ENCODE results near the gene ZC3HAV1L.
"Not testable (repeated sequence)": the region's sequence is repeated elsewhere in the genome, so short reads cannot be mapped to it uniquely, and the experiment has no call there.

ZC3HAV1L gene

DNA sequence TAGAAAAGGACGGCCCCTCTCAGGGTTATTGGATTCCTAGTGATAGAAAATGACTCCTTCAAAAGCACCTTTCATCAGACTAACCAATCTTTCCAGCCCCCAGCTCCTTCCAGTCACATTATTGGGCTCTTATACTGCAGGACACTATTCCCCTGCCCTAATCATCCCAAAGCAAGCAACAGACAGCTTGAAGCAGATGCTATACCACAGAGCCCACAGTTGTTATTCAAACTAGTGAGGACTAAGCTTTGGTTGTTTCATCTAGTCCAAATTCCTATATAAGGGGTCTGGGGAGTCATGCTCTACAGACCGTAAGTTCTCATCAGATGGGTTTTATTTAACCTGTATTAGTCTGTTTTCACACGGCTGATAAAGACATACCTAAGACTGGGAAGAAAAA is 24.5 kb downstream of the ZC3HAV1L start:
- no peak for DNase-seq

DNA sequence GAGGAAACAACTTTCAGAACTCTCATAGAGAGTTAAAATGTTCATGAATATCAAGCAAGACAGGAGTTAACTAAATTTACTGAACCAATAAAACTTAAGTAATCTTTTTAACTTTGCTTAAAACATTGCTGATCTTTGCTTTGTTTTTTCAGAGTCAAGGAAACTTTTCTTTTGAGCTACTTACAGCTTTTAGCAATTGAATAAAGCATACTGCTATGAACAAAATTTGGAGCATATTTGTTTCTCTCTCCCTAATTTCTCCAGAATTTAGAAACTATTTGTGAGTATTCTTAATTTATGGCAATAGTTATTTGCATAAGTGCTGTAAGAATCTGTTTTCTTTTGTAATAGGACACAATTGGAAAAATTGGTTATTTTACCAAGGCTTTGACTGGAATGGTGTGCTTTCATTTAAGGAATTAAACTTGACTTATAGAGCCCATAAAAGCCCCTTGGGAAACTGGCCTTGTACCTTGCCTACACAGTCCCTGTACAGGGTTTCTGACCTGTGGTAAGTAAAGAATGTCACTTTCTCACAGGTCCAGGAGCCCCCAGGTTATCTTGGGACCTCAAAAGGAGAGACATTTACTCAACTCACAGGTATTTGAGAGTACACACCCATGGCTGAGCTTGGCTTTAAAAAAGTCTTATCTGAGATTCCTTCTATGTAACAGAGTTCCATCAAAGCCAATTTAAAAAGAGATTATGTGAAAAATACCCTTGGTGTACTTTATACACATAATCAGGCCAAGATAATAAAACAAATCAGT is 31.3 kb downstream of the ZC3HAV1L start:
- no peak for DNase-seq

GRCh38 chr7:138999414-138999813 is 36.4 kb downstream of the ZC3HAV1L start:
- DNase-seq: no peak

- DNase-seq: no peak
Measured at GRCh38 chr7:138992052-138992531, 43.8 kb downstream of the ZC3HAV1L start.

DNA sequence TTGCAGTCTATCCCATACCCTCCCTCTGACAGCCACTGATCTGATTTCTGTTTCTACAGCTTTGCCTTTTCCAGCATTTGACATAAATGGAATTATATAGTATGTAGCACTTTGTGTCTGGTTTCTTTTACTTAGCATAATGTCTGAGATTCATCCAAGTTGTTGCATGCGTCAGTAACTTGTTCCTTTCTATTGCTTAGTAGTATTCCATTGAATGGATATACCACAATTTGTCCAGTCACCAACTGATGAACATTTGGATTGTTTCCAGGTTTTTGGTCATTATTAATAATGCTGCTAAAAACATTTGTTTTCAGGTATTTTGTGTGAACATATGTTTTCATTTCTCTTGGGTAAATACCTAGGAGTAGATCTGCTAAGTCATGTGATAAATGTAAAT is 48.2 kb downstream of the ZC3HAV1L start:
- DNase-seq: no peak

DNA sequence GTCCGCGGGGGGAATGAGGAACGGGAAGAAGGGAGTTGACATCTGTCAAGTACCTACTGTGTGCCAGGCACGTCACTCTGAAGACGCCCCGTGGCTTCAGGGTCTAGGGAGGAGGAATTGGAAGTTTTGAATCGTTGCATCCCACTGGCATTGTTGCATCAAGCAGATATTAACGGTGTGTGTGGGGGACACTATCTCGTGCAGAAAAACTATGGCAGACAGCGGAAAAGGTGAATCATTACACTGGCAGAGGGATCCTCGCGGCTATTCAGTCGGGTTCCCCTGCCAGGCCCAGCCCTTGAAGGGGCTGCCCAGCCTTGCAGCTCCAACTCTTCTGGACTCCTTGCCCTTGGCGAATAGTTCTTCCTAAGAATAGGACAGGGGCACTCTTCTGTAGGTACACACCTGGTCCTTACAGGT is 53.6 kb downstream of the ZC3HAV1L start:
- peak; percentile 47 for DNase-seq

- peak; percentile 83 for DNase-seq
Measured at GRCh38 chr7:138981332-138982203, 54.3 kb downstream of the ZC3HAV1L start, which contains the start of gene KIAA1549. KIAA1549 (minus strand) TSS chr7:138981389; CDS start chr7:138981269, 120 bp downstream.

DNA sequence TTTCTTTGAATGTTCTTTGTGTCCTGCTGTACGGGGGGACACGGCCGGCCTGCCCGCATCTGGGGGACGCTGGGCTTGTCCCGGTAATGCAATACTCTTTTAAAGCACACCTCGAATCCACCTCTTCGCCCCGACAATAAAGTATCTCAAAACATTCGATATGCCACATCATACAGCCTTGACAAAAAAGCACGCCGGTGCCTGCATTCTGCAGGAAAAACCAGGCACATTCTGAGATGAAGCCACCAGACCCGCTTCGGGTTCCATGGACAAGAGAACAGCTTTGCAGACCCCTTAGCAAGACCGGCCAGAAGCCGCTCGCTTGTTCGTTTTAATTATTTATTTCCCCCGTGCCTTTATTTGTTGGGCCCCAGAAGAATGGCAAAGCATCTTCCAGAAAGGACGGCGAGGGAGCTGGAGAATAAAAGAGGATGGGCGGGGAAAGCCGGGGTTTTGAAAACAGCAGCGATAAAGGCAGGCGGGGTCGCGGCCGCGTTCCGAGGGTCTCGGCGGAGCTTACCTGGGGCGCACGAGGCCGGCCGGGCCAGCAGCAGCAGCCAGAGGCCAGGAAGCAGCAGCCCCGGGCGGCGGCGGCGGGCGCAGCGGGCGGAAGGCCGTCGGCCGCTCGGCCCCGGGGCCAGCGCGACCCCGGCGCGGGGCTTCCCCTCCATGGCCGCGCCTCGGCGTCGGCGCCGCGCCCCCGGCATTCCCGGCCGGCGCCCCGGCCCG is 55.1 kb downstream of the ZC3HAV1L start:
- DNase-seq: peak; percentile 66

- DNase-seq: no peak
Measured at GRCh38 chr7:138979988-138980562, 55.8 kb downstream of the ZC3HAV1L start.

GRCh38 chr7:138979226-138979979 is 56.4 kb downstream of the ZC3HAV1L start:
- no peak for DNase-seq

DNA sequence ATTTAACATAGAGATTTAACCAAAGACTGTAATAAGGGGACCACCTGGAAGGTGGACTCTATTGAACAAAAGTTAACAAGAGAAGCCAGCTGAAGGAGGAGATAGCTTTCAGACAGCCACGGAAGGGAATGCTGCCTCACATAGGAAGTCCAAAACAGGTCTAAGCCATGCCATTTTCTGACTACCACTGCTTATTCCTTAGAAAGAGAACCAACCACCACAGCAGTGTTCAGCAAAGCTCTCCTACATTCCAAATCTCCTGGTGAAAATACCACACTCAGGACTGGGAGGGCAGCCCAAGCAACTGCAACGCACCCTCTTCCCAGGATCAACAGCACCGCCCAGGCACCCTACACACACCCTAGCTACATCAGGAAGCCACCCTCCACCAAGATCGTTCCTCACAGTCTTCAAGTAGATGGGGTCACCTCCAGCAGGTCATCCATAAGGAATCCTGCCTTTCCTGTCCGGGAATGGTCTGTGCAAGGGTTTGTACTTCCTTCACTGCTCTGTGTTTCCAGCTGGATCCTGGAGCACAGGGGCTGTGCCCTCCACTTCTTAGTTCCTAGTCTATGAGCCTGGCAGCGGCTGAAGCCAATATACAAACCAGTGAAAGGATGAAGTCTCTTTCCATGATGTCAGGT is 57.2 kb downstream of the ZC3HAV1L start:
- peak; percentile 10 for DNase-seq

- DNase-seq: not testable (repeated sequence)
Measured at GRCh38 chr7:138976161-138976560, 59.7 kb downstream of the ZC3HAV1L start.

Measured in NCI-H146 (cell line).